SU-DHL-6 (cell line): Measurements from ENCODE around the gene CUX1.

ENCODE experiments used
- H2AFZ ChIP-seq: fragments of 200-600 bp; sonication (generic); 2 replicates; pipeline ENCODE4 v1.6.1; 2014; ENCODE audit warnings: low read depth, mild to moderate bottlenecking, moderate library complexity, mixed read lengths, antibody characterized with exemption, low read length; ENCODE audit not compliant: severe bottlenecking
- H3F3A ChIP-seq: fragments of 200-600 bp; shearing (Covaris generic); 2 replicates; pipeline ENCODE4 v1.6.0; 2016; ENCODE audit warnings: antibody characterized with exemption, mild to moderate bottlenecking; ENCODE audit not compliant: insufficient read depth
- H3K27ac ChIP-seq: fragments of 200-600 bp; sonication (generic); 2 replicates; pipeline ENCODE4 v1.5.1; 2016; ENCODE audit warnings: low read depth, mild to moderate bottlenecking, low read length, moderate library complexity, mixed read lengths
- H3K27me3 ChIP-seq: fragments of 200-600 bp; sonication (generic), shearing (Covaris generic); 2 replicates; pipeline ENCODE4 v1.6.0; 2014; ENCODE audit warnings: mild to moderate bottlenecking, low read length
- H3K36me3 ChIP-seq: fragments of 200-600 bp; sonication (generic); 2 replicates; pipeline ENCODE4 v1.6.1; 2014; ENCODE audit warnings: mild to moderate bottlenecking, low read length, mixed read lengths
- H3K4me2 ChIP-seq: fragments of 300-600, 200-600 bp; shearing (Covaris generic), sonication (generic); 2 replicates; pipeline ENCODE4 v1.6.0; 2014; ENCODE audit warnings: low read length, low read depth, mild to moderate bottlenecking; ENCODE audit not compliant: poor library complexity, severe bottlenecking
- H3K4me3 ChIP-seq: fragments of 200-600 bp; sonication (generic); 2 replicates; pipeline ENCODE4 v1.5.1; 2014; ENCODE audit warnings: antibody characterized with exemption, low read length, mild to moderate bottlenecking, mixed read lengths; ENCODE audit not compliant: insufficient read depth, poor library complexity, severe bottlenecking
- H3K79me2 ChIP-seq: fragments of 200-600 bp; sonication (generic); 2 replicates; pipeline ENCODE4 v1.6.1; 2014; ENCODE audit warnings: mild to moderate bottlenecking, low read length, moderate library complexity; ENCODE audit not compliant: insufficient read depth
- H3K9ac ChIP-seq: fragments of 200-600 bp; sonication (generic); 2 replicates; pipeline ENCODE4 v1.7.0; 2014; ENCODE audit warnings: mild to moderate bottlenecking, low read length
- H3K9me2 ChIP-seq: fragments of 200-600 bp; sonication (generic); replicated peaks from 2 replicates; pipeline ENCODE4 v1.6.1; 2014; ENCODE audit warnings: low read length; ENCODE audit not compliant: insufficient read depth
- H3K9me3 ChIP-seq: fragments of 200-600 bp; sonication (generic); 2 replicates; pipeline ENCODE4 v1.6.1; 2014; ENCODE audit warnings: low read length, mixed read lengths; ENCODE audit not compliant: insufficient read depth
- H4K20me1 ChIP-seq: fragments of 200-600 bp; sonication (generic); 2 replicates; pipeline ENCODE4 v1.6.1; 2014; ENCODE audit warnings: low read depth, mild to moderate bottlenecking, antibody characterized with exemption, low read length, moderate library complexity, mixed read lengths
- EZH2phosphoT487 ChIP-seq: fragments of 200-600 bp; sonication (generic), shearing (Covaris generic); conservative IDR thresholded peaks from 2 replicates; pipeline ENCODE4 v1.6.1; 2018; ENCODE audit warnings: mild to moderate bottlenecking, antibody characterized with exemption, low read length, moderate library complexity, mixed read lengths
- TF ChIP-seq, protein P1 (sequence below): fragments of 200-600 bp; sonication (generic); IDR thresholded peaks from one replicate; pipeline ENCODE4 v1.5.1; 2017; ENCODE audit warnings: antibody characterized with exemption, mild to moderate bottlenecking, low read length, moderate library complexity; ENCODE audit not compliant: insufficient read depth, poor library complexity, severe bottlenecking

Gene CUX1

GRCh38 chr7:101877882-101878591 is 60.6 kb downstream of the CUX1 start:
- H3K4me2 ChIP-seq: peak overlapping the region; percentile 90
- peaks cover 73% of the 10 kb centered on the region for H3F3A ChIP-seq
- H3K9me2 ChIP-seq: no peaks in the 10 kb centered on the region
- no peaks in the 10 kb centered on the region for H3K27me3 ChIP-seq
- peak overlapping the region; percentile 97 for H3K27ac ChIP-seq
- no peaks in the 10 kb centered on the region for H3K9me3 ChIP-seq
- TF ChIP-seq EZH2phosphoT487: no peak
- TF ChIP-seq, protein P1, sequence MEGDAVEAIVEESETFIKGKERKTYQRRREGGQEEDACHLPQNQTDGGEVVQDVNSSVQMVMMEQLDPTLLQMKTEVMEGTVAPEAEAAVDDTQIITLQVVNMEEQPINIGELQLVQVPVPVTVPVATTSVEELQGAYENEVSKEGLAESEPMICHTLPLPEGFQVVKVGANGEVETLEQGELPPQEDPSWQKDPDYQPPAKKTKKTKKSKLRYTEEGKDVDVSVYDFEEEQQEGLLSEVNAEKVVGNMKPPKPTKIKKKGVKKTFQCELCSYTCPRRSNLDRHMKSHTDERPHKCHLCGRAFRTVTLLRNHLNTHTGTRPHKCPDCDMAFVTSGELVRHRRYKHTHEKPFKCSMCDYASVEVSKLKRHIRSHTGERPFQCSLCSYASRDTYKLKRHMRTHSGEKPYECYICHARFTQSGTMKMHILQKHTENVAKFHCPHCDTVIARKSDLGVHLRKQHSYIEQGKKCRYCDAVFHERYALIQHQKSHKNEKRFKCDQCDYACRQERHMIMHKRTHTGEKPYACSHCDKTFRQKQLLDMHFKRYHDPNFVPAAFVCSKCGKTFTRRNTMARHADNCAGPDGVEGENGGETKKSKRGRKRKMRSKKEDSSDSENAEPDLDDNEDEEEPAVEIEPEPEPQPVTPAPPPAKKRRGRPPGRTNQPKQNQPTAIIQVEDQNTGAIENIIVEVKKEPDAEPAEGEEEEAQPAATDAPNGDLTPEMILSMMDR: no peak
- no peaks in the 10 kb centered on the region for H3K36me3 ChIP-seq
- peaks cover 100% of the 10 kb centered on the region for H3K79me2 ChIP-seq
- no peak overlapping the region for H2AFZ ChIP-seq
- H3K9ac ChIP-seq: peak overlapping the region; percentile 34
- no peaks in the 10 kb centered on the region; the same call in 1 of the 2 replicates for H4K20me1 ChIP-seq
- H3K4me3 ChIP-seq: no peak overlapping the region

DNA sequence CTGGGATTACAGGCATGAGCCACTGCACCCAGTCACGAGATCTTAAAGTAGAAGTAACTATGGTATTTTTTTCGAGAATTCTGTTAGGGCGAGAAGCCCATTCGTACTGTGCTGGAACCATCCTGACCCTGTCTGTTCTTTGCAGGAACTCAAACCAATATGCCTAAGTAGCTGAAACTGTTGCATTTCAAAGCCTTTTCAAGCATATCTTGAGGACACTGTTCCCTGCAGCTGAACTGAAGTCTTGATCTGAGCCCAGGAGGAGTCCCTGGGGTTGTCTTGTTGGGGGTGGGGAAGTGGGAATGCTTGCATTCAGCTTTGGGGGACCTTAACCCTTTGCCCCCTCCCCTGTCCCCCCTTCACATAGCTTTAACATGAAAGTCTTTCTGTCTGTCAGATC is 61.5 kb downstream of the CUX1 start:
- H3K79me2 ChIP-seq: peaks cover 100% of the 10 kb centered on the region
- H3K4me3 ChIP-seq: no peak overlapping the region
- H3K36me3 ChIP-seq: no peaks in the 10 kb centered on the region
- peaks cover 73% of the 10 kb centered on the region for H3F3A ChIP-seq
- peak overlapping the region; percentile 34 for H3K9ac ChIP-seq
- H3K9me2 ChIP-seq: no peaks in the 10 kb centered on the region
- H3K4me2 ChIP-seq: peak overlapping the region; percentile 90
- H4K20me1 ChIP-seq: no peaks in the 10 kb centered on the region; the same call in 1 of the 2 replicates
- H3K27ac ChIP-seq: peak overlapping the region; percentile 97
- no peaks in the 10 kb centered on the region for H3K27me3 ChIP-seq
- TF ChIP-seq EZH2phosphoT487: no peak
- TF ChIP-seq, protein P1: no peak
- no peaks in the 10 kb centered on the region for H3K9me3 ChIP-seq
- H2AFZ ChIP-seq: no peak overlapping the region

- H3K9me3 ChIP-seq: no peaks in the 10 kb centered on the region
- peak overlapping the region; percentile 34; the same call in 1 of the 2 replicates for H3K9ac ChIP-seq
- TF ChIP-seq, protein P1: no peak
- TF ChIP-seq EZH2phosphoT487: no peak
- H2AFZ ChIP-seq: no peak overlapping the region
- peak overlapping the region; percentile 97 for H3K27ac ChIP-seq
- no peaks in the 10 kb centered on the region for H3K36me3 ChIP-seq
- H3K9me2 ChIP-seq: no peaks in the 10 kb centered on the region
- no peaks in the 10 kb centered on the region; the same call in 1 of the 2 replicates for H4K20me1 ChIP-seq
- H3K4me3 ChIP-seq: no peak overlapping the region
- H3K27me3 ChIP-seq: no peaks in the 10 kb centered on the region
- H3F3A ChIP-seq: peaks cover 70% of the 10 kb centered on the region
- peaks cover 100% of the 10 kb centered on the region for H3K79me2 ChIP-seq
- H3K4me2 ChIP-seq: peak overlapping the region; percentile 90
These were observed 62.1 kb downstream of the CUX1 start for GRCh38 chr7:101879565-101879964.
